A549 (cell line): ENCODE measurements around the gene SRSF4. TPM values are rescaled to one million over a fixed set of nuclear protein-coding genes. Genes with fewer than 3 reads are reported as not detected.
"Not testable (repeated sequence)": the region's sequence is repeated elsewhere in the genome, so short reads cannot be mapped to it uniquely, and the experiment has no call there.

Source experiments
- ATAC-seq, 2 experiments: fragments of 200-7000 bp in 1 of 2; fragments of >200 bp in 1 of 2; cut with Nextera tagmentation in 1 of 2; cut with Tn5 transposase in 1 of 2; 3 replicates each; pipeline versions ENCODE4 v1.8.0 to v1.9.1; 2018 to 2020; ENCODE audit warnings: mild to moderate bottlenecking in 1 of 2, moderate library complexity in 1 of 2
- CTCF ChIA-PET: fragments of 300-600 bp; sonication (Branson Sonifier 250); formaldehyde crosslinking; extraction: SDS; loops from one replicate; lab custom pipeline; 2021; ENCODE audit warnings: antibody characterized with exemption, inconsistent platforms; lab: Yijun Ruan, JAX
- POLR2A ChIA-PET: fragments of 350-600 bp; formaldehyde crosslinking; extraction: SDS; loops from one replicate; lab custom pipeline; 2021; ENCODE audit warnings: antibody characterized with exemption, inconsistent platforms; lab: Yijun Ruan, JAX
- DNase-seq, 2 experiments: peaks; one replicate each; pipeline versions ENCODE4 v3.0.0 to v3.0.0-alpha.2; 2011 to 2016; ENCODE audit warnings: low read depth in 1 of 2, low spot score in 1 of 2
- FAIRE-seq: peaks from 2 replicates; lab custom pipeline; 2011; peaks lifted over from hg19 to GRCh38; lab: Jason Lieb, UNC
- H3K27ac ChIP-seq, 2 experiments: fragments of >200 bp; sonication (Bioruptor Twin); formaldehyde crosslinking; 3 replicates each; pipeline ENCODE4 v1.5.1; 2016 to 2017
- H3K4me1 ChIP-seq: fragments of >200 bp; sonication (Bioruptor Twin); formaldehyde crosslinking; 3 replicates; pipeline ENCODE4 v1.6.1; 2016
- H3K4me2 ChIP-seq: fragments of >200 bp; sonication (Bioruptor Twin); formaldehyde crosslinking; 3 replicates; pipeline ENCODE4 v1.6.1; 2016
- H3K4me3 ChIP-seq: fragments of >200 bp; sonication (Bioruptor Twin); formaldehyde crosslinking; 3 replicates; pipeline ENCODE4 v1.5.1; 2016
- H3K9me3 ChIP-seq: fragments of >200 bp; sonication (Bioruptor Twin); formaldehyde crosslinking; 3 replicates; pipeline ENCODE4 v1.6.1; 2016
- CHD2 ChIP-seq: fragments of 150-350 bp; IDR thresholded peaks from 2 replicates; pipeline ENCODE4 v1.6.1; 2014; ENCODE audit warnings: low read length; ENCODE audit not compliant: partially characterized antibody
- CTCF ChIP-seq: fragments of >200 bp; sonication (Bioruptor Twin); formaldehyde crosslinking; IDR thresholded peaks from 3 replicates; pipeline ENCODE4 v1.5.1; 2016
- ELK1 ChIP-seq: fragments of 150-350 bp; IDR thresholded peaks from 2 replicates; pipeline ENCODE4 v1.6.1; 2014; ENCODE audit warnings: low read depth, mild to moderate bottlenecking, low read length
- FOXS1 ChIP-seq: fragments of 250-450 bp; sonication (Bioruptor Pico); IDR thresholded peaks from 2 replicates; pipeline ENCODE4 v1.5.0; 2020; ENCODE audit warnings: mild to moderate bottlenecking, moderate library complexity
- HOXB5 ChIP-seq: fragments of 250-450 bp; sonication (Bioruptor Pico); IDR thresholded peaks from 2 replicates; pipeline ENCODE4 v1.5.0; 2020; ENCODE audit warnings: mild to moderate bottlenecking, moderate library complexity
- KDM1A ChIP-seq: fragments of 200-600 bp; sonication (generic); IDR thresholded peaks from 2 replicates; pipeline ENCODE4 v1.6.1; 2016; ENCODE audit warnings: low read depth, mild to moderate bottlenecking
- NR3C1 ChIP-seq: fragments of >200 bp; sonication (Bioruptor Twin); formaldehyde crosslinking; IDR thresholded peaks from 3 replicates; pipeline ENCODE4 v1.6.1; 2017
- PBX3 ChIP-seq: IDR thresholded peaks from 2 replicates; pipeline ENCODE4 v1.6.1; 2012
- PHF8 ChIP-seq: fragments of 200-600 bp; sonication (generic); IDR thresholded peaks from 2 replicates; pipeline ENCODE4 v1.6.1; 2016; ENCODE audit warnings: low read depth, mild to moderate bottlenecking, antibody characterized with exemption, moderate library complexity, borderline replicate concordance
- POLR2AphosphoS2 ChIP-seq: conservative IDR thresholded peaks from 2 replicates; pipeline ENCODE4 v1.6.1; 2012; ENCODE audit warnings: low read length, improper control_type of control experiment, inconsistent platforms
- SMC3 ChIP-seq: fragments of >200 bp; sonication (Bioruptor Twin); formaldehyde crosslinking; IDR thresholded peaks from 3 replicates; pipeline ENCODE4 v1.6.1; 2018; ENCODE audit warnings: inconsistent platforms
- ZC3H11A ChIP-seq: fragments of 450-650 bp; IDR thresholded peaks from 2 replicates; pipeline ENCODE4 v1.6.1; 2014; ENCODE audit warnings: antibody characterized with exemption, mild to moderate bottlenecking
- ZFP36 ChIP-seq: fragments of 450-650 bp; IDR thresholded peaks from 2 replicates; pipeline ENCODE4 v1.6.1; 2014; ENCODE audit warnings: borderline replicate concordance; ENCODE audit not compliant: partially characterized antibody
- ZSCAN20 ChIP-seq: fragments of 250-450 bp; sonication (Bioruptor Pico); IDR thresholded peaks from 2 replicates; pipeline ENCODE4 v1.8.0; 2022; ENCODE audit warnings: mild to moderate bottlenecking, moderate library complexity
- WGBS: methylation state at CpG from one replicate; pipeline ENCODE4 v1.1.6; 2017; ENCODE audit errors: missing lambda C conversion rate; 5-methylcytosine and 5-hydroxymethylcytosine counted together
- polyA plus RNA-seq, 4 experiments: library from polyadenylated mRNA; depleted of rRNA in 3 of 4; stranded (reverse); fragments of >200 nt; fragmentation: RNase III in 1 of 4; extraction: RNeasy Plus Mini Kit Qiagen cat#74134 plus additional on column Dnase treatment in 1 of 4; gene quantifications; 2 replicates in 3 of 4; 3 replicates in 1 of 4; pipeline ENCODE4 v1.2.3, GENCODE V29; 2011 to 2017

SRSF4 gene
- polyA plus RNA-seq, 2 of the 4 experiments (the other 2 are of a cell fraction) = 45.6 to 64.5 TPM

GRCh38 chr1:29152046-29152805 is 29.5 kb downstream of the SRSF4 start:
- FAIRE-seq = no peak
- H3K9me3 ChIP-seq = no peaks in the 10 kb centered on the region
- POLR2A ChIA-PET = no interaction called here
- H3K4me3 ChIP-seq = no peak overlapping the region
- ATAC-seq = no peak
- H3K27ac ChIP-seq = no peak overlapping the region
- peaks cover 5% of the 10 kb centered on the region; the same call in 2 of the 3 replicates for H3K4me1 ChIP-seq
- DNase-seq = no peak
- WGBS = 88% methylated on average over 8 of the region's 8 CpGs
- TF ChIP-seq ZSCAN20 (CRISPR knock-in tag) (no peak), HOXB5 (no peak), ZFP36 (no peak), PHF8 (no peak), ELK1 (no peak), ZC3H11A (no peak), POLR2AphosphoS2 (no peak), KDM1A (no peak), CTCF (no peak)
- CTCF ChIA-PET = interaction anchor here (1.2 to 1.5 kb wide), 3 partner anchors 9 to 118 kb away, joined by 3 to 4 read pairs (median 4); no protein-coding TSS in a partner anchor
- H3K4me2 ChIP-seq = no peak overlapping the region

- H3K9me3 ChIP-seq, ATAC-seq, H3K27ac ChIP-seq, H3K4me3 ChIP-seq, DNase-seq, H3K4me2 ChIP-seq, FAIRE-seq, CTCF ChIA-PET, POLR2A ChIA-PET: not testable (repeated sequence)
- H3K4me1 ChIP-seq = peaks cover 20% of the 10 kb centered on the region
- 94% methylated on average over 9 of the region's 9 CpGs for WGBS
These were observed 31.4 kb downstream of the SRSF4 start for GRCh38 chr1:29150346-29150745.

- POLR2A ChIA-PET = no interaction called here
- Histone ChIP-seq H3K9me3 (no peaks in the 10 kb centered on the region), H3K4me1 (peaks cover 25% of the 10 kb centered on the region), H3K27ac (no peak overlapping the region), H3K4me2 (no peak overlapping the region), H3K4me3 (no peak overlapping the region)
- FAIRE-seq (no peak), ATAC-seq (no peak), DNase-seq (no peak)
- WGBS = 94% methylated on average over 32 of the region's 35 CpGs
- no peak for TF ChIP-seq FOXS1 (CRISPR knock-in tag)
- TF ChIP-seq SMC3 = no peak
- TF ChIP-seq CHD2 = no peak
- no peak for TF ChIP-seq NR3C1
- no peak for TF ChIP-seq PBX3
- TF ChIP-seq KDM1A = no peak
- CTCF ChIA-PET = no interaction called here
These were observed 32.8 kb downstream of the SRSF4 start for GRCh38 chr1:29148656-29149491.
